ENCODE measurements around the gene TMEM181.

TMEM181 gene

GRCh38 chr6:158634695-158635426 is 75.0 kb downstream of the TMEM181 start:
- TF ChIP-seq CTCF (IDR thresholded peaks at IDR 0.05; ENCODE audit: control insufficient read depth, extremely low read depth, insufficient read depth): no peak
- DNase-seq (ENCODE audit: low read depth): no peak
- H3K4me3 ChIP-seq (ENCODE audit: low read depth, low read length): no peak overlapping the region

- no peak overlapping the region for H3K4me3 ChIP-seq (ENCODE audit: low read depth, low read length)
- TF ChIP-seq CTCF (IDR thresholded peaks at IDR 0.05; ENCODE audit: control insufficient read depth, extremely low read depth, insufficient read depth): no peak
- no peak for DNase-seq (ENCODE audit: low read depth)
Observed at GRCh38 chr6:158635427-158636073, 75.7 kb downstream of the TMEM181 start.

GRCh38 chr6:158636778-158637177 is 76.9 kb downstream of the TMEM181 start:
- DNase-seq (ENCODE audit: low read depth): no peak
- TF ChIP-seq CTCF (IDR thresholded peaks at IDR 0.05; ENCODE audit: control insufficient read depth, extremely low read depth, insufficient read depth): no peak
- H3K4me3 ChIP-seq (ENCODE audit: low read depth, low read length): no peak overlapping the region

- TF ChIP-seq CTCF (IDR thresholded peaks at IDR 0.05; ENCODE audit: control insufficient read depth, extremely low read depth, insufficient read depth): no peak
- DNase-seq (ENCODE audit: low read depth): no peak
Observed at GRCh38 chr6:158638324-158638854, 78.5 kb downstream of the TMEM181 start.

GRCh38 chr6:158639056-158639455 is 79.2 kb downstream of the TMEM181 start:
- no peak for TF ChIP-seq CTCF (IDR thresholded peaks at IDR 0.05; ENCODE audit: control insufficient read depth, extremely low read depth, insufficient read depth)

More at GRCh38 chr6:158638324-158638854, 78.5 kb downstream of the TMEM181 start:
- no peak overlapping the region for H3K4me3 ChIP-seq (ENCODE audit: low read depth, low read length)

GRCh38 chr6:158640519-158640918 is 80.6 kb downstream of the TMEM181 start:
- no peak for DNase-seq (ENCODE audit: low read depth)
- no peak overlapping the region for H3K4me3 ChIP-seq (ENCODE audit: low read depth, low read length)
- no peak for TF ChIP-seq CTCF (IDR thresholded peaks at IDR 0.05; ENCODE audit: control insufficient read depth, extremely low read depth, insufficient read depth)

More at GRCh38 chr6:158639056-158639455, 79.2 kb downstream of the TMEM181 start:
- no peak overlapping the region for H3K4me3 ChIP-seq (ENCODE audit: low read depth, low read length)
- no peak for DNase-seq (ENCODE audit: low read depth)

Data from LNCaP clone FGC (cell line).